HG02943 (cell line): ENCODE results near the gene OR5T1.

Experiments used
- ATAC-seq: cut with Tn5 transposase; IDR thresholded peaks from one replicate; pipeline ENCODE4 v1.9.1; 2021; ENCODE audit warnings: mild to moderate bottlenecking, low read depth, moderate library complexity; ENCODE audit not compliant: unreplicated experiment

OR5T1 gene

DNA sequence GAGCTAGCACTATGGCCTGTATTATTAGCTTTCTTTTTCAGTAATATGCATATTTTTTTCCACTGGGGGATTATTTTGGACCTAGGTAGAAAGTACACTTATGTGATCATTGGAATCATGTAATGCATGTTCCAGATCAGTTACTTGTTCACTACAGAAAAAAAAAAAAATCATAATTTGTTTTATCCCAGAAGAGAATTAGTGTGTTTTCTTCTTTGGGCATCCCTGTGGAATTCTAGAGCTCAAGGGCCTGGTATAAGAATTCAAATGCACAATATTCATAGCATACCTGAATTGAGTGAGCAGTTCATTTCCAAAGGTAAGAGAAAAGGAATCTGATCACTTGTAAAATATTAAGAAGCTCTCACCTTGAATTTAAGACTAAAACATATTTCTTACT, at the start of gene OR5T1:
TSS of gene OR5T1 (plus strand) at position 301 of the 400 bp plus-strand sequence. CDS start 1,485 bp downstream, outside the sequence.
- no peak for ATAC-seq

DNA sequence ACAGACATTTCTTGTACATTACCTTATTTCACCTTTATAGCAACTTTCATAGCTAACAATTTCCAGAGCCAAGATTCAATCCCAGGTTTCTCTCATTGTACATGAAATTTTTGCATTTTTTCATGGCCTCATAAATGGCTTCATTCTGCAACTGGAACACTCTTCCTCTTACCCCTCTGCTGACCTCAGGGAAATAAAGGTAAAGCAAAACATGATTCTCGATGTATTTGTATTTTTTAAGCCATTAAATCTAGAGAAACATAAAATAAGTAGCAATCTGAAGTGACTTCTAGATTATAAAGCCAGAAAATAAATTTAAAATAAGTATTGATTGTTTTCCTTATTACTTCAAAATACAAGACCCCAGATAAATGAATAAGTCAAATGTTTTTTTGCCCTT, 39.8 kb upstream of the OR5T1 start, which contains the start of gene OR5T2:
TSS of gene OR5T2 (minus strand) at position 101 of the 400 bp plus-strand sequence. CDS start 1,193 bp downstream, outside the sequence.
- no peak for ATAC-seq

DNA sequence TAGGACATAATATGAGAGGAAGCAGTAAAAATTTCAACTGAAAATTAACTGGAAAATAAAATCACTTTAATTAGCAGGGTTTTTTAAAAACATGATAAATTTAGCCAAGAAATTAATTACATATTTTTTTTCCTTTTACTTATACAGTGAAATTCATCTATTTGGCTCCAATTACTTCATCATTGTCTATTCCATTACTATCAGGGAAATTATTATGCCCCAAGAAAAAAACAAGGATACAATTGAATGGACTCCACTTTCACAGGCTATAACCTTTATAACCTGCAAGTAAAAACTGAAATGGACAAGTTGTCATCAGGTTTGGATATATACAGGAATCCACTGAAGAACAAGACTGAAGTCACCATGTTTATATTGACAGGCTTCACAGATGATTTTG, 22.0 kb upstream of the OR5T1 start, which contains the start of gene OR5T3:
TSS of gene OR5T3 (plus strand) at position 301 of the 400 bp plus-strand sequence. CDS start at position 301, 0 bp downstream.
- no peak for ATAC-seq

DNA sequence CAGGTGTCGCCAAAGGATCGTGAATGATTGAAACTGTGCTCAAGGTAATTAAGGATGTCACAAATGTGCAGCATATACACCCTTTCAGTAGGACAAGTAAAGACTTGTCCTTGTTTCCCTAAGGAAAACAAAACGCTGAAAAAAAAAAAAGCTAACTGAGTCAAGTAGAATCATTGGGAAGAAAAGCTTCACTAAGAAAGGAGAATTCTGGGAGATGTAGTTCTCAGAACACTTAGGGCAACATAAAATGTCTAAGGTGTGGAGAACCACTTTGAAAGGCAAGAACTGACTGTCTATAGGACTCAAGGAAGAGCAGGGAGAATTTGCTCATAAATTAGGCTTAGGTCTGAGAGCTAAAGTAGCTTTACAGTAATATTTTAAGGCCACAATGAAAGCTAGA, 2.9 kb upstream of the OR5T1 start:
- no peak for ATAC-seq

DNA sequence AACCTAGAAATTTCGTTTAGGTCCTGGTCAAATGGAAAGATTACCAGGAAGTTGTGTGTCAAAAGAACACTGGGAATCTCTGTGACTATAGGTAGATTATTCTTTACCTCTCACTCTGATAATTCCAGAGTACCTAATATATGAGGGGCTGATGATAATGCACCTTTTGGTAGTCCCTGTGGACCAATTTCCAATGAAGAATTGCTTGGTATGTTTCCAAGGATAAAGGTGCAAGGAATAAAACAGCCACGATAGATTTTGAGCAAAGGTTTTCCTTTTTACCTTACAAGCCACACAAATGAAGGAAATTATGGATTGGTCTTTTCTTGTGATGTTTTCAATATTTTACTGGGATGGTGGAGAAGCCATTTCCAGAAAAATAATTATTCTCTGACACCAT, 18.2 kb downstream of the OR5T1 start, which contains the start of gene OR8H1:
TSS of gene OR8H1 (minus strand) at position 101 of the 400 bp plus-strand sequence. CDS start 1,192 bp downstream, outside the sequence.
- no peak for ATAC-seq

DNA sequence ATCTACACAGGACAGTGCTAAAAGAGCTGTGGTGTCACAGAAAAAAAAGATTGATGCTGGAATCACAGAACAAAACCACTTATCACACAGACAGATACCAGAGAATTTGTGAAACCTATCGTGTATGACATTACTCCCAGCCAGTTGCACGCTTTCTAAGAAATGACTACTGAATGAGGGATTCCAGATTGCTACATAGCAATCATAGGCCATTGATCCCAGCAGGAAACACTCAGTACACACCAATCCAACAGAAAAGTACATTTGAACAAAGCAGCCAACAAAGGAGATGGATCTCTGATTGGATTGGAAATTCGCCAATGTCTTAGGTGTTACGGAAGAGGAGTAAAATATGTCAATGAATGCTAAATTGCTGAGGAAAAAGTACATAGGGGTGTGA, 22.9 kb downstream of the OR5T1 start:
- ATAC-seq = no peak

DNA sequence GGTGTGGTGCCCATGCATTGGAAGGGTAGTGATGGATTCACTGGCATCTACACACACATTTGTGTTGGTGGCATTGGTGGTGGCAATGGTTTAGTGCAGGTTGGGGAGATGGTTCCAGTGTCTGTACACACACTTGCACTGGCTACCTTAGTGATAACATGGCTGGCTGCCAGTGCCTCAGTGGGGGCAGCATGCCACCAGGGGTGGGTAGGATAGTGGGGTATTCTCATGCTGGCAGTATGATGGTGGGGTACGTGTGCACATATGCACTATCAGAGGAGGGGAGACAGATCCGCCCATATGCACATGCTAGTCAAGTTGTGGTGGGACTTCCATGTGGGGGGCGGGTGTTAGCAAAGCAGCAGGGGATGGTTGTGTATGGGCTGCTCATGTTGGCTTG, 33.9 kb downstream of the OR5T1 start:
- ATAC-seq = no peak

DNA sequence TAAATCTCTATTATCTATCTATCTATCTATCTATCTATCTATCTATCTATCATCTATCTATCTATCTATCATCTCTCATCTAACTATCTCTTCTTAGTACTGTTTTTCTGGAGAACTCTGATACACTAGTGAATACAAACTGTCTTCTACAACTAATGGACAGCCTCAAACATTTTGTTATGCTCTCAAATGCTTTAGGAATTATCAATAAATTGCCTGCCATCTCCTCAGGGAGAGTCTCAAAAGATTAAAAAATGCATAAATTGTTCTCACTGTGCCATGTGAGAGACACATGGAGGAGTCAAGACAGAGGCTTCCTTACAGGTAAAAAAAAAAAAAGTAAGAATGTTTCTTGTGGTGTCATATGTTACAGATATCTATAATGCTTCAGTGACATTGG, 40.9 kb downstream of the OR5T1 start, which contains the start of gene OR8K3:
TSS of gene OR8K3 (plus strand) at position 301 of the 400 bp plus-strand sequence. CDS start 3,163 bp downstream, outside the sequence.
- no peak for ATAC-seq
